ENCODE measurements around the gene CYP2A7.
"Not testable (repeated sequence)": the region's sequence is repeated elsewhere in the genome, so short reads cannot be mapped to it uniquely, and the experiment has no call there.

CYP2A7 gene

GRCh38 chr19:40882062-40882461, at the start of gene CYP2A7:
Gene CYP2A7 (minus strand): TSS chr19:40882231. CDS start chr19:40882210, 21 bp downstream.
- not testable (repeated sequence) for DNase-seq (ENCODE audit: low read depth in 2 of 2)

- not testable (repeated sequence) for DNase-seq (ENCODE audit: low read depth in 2 of 2)
Measured at GRCh38 chr19:40930799-40931198, 48.8 kb upstream of the CYP2A7 start.

GRCh38 chr19:40929942-40930341, 47.9 kb upstream of the CYP2A7 start:
- not testable (repeated sequence) for DNase-seq (ENCODE audit: low read depth in 2 of 2)

GRCh38 chr19:40928850-40929249, 46.8 kb upstream of the CYP2A7 start:
- no peak for DNase-seq (ENCODE audit: low read depth in 2 of 2)

GRCh38 chr19:40927567-40927966, 45.5 kb upstream of the CYP2A7 start:
- no peak for DNase-seq (ENCODE audit: low read depth in 2 of 2)

GRCh38 chr19:40926276-40926675, 44.2 kb upstream of the CYP2A7 start:
- DNase-seq (ENCODE audit: low read depth in 2 of 2): not testable (repeated sequence)

GRCh38 chr19:40923934-40924391, 41.9 kb upstream of the CYP2A7 start:
- no peak for DNase-seq (ENCODE audit: low read depth in 2 of 2)

GRCh38 chr19:40922237-40923160, 40.5 kb upstream of the CYP2A7 start:
- DNase-seq (ENCODE audit: low read depth in 2 of 2): not testable (repeated sequence)

- DNase-seq (ENCODE audit: low read depth in 2 of 2): no peak
Measured at GRCh38 chr19:40921005-40921897, 39.2 kb upstream of the CYP2A7 start.

- DNase-seq (ENCODE audit: low read depth in 2 of 2): no peak
Measured at GRCh38 chr19:40920300-40921004, 38.4 kb upstream of the CYP2A7 start.

- not testable (repeated sequence) for DNase-seq (ENCODE audit: low read depth in 2 of 2)
Measured at GRCh38 chr19:40919530-40920299, 37.7 kb upstream of the CYP2A7 start.

- DNase-seq (ENCODE audit: low read depth in 2 of 2): not testable (repeated sequence)
Measured at GRCh38 chr19:40918303-40918702, 36.3 kb upstream of the CYP2A7 start.

- DNase-seq (ENCODE audit: low read depth in 2 of 2): peak in 1 of 2 experiments; percentile 22
Measured at GRCh38 chr19:40908976-40909375, 26.9 kb upstream of the CYP2A7 start.

GRCh38 chr19:40907968-40908735, 26.1 kb upstream of the CYP2A7 start:
- DNase-seq (ENCODE audit: low read depth in 2 of 2): peak; percentile 31 to 63

- no peak for DNase-seq (ENCODE audit: low read depth in 2 of 2)
Measured at GRCh38 chr19:40906512-40906911, 24.5 kb upstream of the CYP2A7 start.

GRCh38 chr19:40904673-40905156, 22.7 kb upstream of the CYP2A7 start:
- DNase-seq (ENCODE audit: low read depth in 2 of 2): not testable (repeated sequence)

GRCh38 chr19:40901975-40902750, 20.1 kb upstream of the CYP2A7 start:
- DNase-seq (ENCODE audit: low read depth in 2 of 2): not testable (repeated sequence)

- not testable (repeated sequence) for DNase-seq (ENCODE audit: low read depth in 2 of 2)
Measured at GRCh38 chr19:40900521-40900920, 18.5 kb upstream of the CYP2A7 start.

- not testable (repeated sequence) for DNase-seq (ENCODE audit: low read depth in 2 of 2)
Measured at GRCh38 chr19:40899964-40900363, 17.9 kb upstream of the CYP2A7 start.
